ENCODE measurements around the gene SLC35A3.
A peak's percentile ranks its signal among the peaks of the same experiment; 100 is the strongest.
"Not testable (repeated sequence)": the region's sequence is repeated elsewhere in the genome, so short reads cannot be mapped to it uniquely, and the experiment has no call there.

The SLC35A3 gene

DNA sequence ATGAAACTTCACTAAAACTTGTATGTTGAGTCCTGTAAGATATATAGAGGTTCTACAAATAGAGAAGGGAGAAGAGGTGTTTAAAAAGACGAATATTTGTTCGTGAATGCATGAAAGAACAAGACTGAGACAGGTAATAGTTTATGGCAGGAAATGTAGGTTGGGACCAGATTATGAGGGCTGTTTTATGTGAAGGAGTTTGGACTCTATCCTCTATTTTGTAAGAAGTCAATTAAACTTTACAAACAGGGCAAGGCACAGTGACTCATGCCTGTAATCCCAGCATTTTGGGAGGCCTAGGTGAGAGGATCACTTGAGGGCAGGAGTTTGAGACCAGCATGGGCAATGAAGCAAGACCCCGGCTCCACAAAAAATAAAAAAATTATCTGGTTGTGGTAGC, 5.7 kb downstream of the SLC35A3 start:
- no peak for DNase-seq

DNA sequence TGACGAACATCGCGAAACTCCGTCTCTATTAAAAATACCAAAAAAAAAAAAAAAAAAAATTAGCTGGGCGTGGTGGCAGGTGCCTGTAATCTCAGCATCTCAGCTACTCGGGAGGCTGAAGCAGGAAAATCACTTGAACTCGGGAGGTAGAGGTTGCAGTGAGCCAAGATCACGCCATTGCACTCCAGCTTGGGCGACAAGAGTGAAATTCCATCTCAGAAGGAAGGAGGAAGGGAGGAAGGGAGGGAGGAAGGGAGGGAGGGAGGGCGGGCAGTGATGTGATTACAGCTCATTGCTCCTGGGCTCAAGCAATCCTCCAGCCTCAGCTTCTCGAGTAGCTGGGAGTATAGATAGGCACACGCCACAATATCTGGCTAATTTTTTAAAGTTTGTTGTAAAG, 7.5 kb downstream of the SLC35A3 start:
- not testable (repeated sequence) for DNase-seq

DNA sequence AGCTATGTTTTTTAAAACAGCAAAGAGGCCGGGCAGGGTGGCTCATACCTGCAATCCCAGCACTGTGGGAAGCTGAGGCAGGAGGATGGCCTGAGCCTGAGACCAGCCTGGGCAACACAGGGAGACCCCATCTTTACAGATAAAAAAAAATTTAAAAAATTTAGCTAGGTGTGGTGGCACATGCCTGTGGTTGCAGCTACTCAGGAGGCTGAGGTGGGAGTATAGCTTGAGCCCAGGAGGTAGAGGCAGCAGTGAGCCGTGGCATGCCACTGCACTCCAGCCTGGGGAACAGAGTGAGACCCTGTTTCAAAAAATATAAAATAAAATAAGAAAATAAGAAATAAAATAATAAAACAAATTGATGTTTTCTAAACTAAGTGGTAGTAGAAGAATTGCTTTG, 8.4 kb downstream of the SLC35A3 start:
- no peak for DNase-seq

GRCh38 chr1:99979091-99979490, 9.3 kb downstream of the SLC35A3 start:
- no peak for DNase-seq

DNA sequence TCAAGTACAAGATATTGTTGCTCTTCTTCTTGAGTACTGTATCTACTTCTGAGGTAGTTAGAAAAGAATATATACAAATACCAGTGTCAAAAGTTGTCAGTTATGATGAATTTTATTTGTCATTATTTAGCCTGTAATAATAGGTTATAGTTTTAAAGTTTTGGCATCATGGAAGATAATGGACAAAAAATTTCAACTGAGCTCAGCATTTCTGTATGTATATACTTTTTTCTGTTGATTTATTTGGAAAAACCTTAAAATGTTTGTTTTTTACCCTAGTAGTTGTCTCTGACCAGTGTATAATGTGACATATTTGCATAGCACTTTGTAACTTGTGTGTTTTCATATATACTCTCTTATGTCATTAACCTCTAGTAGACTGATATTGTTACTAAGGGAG, 11.1 kb downstream of the SLC35A3 start:
- peak; percentile 23 for DNase-seq

GRCh38 chr1:99986656-99987225, 16.9 kb downstream of the SLC35A3 start:
- no peak for DNase-seq

DNA sequence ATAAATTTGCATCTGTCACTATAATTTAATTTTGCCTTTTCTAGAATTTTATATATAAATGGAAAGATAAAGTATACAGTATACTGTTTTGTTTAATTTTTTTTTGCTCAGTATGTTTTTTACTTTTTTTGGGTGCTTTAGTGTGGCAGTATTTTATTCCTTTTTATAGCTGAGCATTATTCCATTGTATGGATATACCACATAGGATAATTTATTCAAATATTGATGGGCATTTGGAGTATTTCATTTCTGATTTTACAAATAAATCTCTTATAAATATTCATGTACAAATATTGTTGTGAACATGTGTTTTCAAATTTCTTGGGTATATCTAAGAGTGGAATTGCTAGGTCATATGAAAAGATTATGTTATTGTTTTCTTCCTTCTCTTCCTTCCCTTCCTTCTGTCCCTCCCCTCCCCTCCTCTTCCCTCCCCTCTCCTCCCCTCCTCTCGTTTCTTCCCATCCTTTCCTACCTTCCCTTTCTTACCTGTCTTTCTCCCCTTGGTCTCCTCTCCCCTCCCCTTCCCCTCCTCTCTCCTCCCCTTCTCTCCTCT, 18.5 kb downstream of the SLC35A3 start:
- DNase-seq = no peak

GRCh38 chr1:99992044-99992722, 22.4 kb downstream of the SLC35A3 start:
- DNase-seq = peak; percentile 11

DNA sequence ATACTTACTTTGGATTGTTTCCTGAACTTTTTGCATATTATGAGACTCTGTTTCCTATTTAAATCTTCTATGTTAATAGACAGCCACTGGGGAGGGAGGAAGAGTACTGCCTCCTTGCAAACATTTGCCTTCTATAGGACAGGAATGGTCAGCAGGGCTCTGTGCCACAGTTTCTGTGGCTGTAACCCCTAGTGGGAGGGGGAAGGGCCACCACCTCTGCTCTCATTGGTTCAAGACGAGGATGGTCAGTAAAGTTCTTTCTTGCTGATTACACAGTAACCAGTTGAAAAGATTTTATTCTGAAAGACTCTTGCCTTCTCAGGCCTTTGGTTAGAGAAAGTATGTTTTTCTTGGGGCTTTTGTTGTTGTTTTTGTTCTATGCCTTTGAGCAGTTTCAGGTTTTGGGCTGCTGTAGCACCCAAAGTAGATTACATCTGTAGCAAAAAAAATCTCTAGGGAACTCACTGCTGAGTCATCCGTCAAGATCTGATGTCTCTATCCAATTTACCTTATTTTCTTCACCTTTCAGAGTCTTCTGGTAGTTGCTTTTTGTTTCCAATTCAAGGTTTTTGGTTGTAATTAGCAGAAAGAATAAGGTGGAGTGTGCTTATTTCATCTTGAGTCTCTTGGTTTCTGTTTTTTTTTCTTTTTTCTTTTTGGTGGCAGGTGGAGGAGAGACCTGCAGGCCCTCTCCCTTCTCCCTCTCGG, 23.1 kb downstream of the SLC35A3 start:
- no peak for DNase-seq

DNA sequence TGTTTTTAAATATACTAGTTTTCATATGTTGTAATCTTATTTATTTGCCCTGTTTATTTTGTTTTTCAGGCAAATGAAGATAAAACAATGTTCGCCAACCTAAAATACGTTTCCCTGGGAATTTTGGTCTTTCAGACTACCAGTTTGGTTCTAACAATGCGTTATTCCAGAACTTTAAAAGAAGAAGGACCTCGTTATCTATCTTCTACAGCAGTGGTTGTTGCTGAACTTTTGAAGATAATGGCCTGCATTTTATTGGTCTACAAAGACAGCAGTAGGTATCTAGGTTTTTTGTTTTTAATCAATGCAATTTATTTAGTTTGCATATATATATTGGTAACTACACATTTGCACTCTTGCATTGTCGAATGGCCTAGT, 23.7 kb downstream of the SLC35A3 start:
- no peak for DNase-seq

GRCh38 chr1:99994496-99994895, 24.7 kb downstream of the SLC35A3 start:
- no peak for DNase-seq

- no peak for DNase-seq
These were observed 27.2 kb downstream of the SLC35A3 start for GRCh38 chr1:99996951-99997350.

DNA sequence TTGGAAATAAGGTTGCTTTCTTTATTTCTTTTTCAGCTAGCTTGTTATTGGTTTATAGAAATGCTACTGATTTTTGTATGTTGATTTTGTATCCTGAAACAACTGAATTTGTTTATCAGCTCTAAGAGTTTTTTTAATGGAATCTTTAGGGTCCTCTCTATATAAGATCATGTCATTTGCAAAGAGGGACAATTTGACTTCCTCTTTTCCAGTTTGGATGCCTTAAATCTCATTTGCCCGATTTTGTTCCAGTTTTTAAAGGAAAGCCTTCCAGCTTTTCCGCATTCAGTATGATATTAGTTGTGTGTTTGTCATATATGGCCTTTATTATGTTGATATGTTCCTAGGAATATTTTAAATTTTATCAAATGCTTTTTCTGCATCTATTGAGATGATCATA, 31.7 kb downstream of the SLC35A3 start:
- no peak for DNase-seq

DNA sequence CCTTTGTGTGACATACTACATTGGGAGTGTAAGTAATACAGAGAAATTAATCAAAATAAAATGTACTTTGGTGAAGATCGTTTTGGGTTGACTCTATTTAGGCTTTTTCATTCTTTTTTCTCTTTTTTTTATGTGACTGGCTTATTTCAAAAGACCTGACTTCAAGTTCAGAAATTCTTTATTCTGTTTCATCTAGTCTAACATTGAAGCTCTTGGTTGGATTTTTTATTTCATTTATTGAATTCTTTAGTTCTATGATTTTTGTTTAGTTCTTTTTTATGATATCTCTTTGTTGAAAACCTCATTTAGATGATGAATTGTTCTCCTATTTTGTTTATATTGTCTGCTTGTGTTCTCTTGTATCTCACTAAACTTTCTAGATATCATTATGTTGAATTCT, 35.6 kb downstream of the SLC35A3 start:
- DNase-seq = no peak

- DNase-seq = no peak
These were observed 36.9 kb downstream of the SLC35A3 start for GRCh38 chr1:100006688-100007087.

GRCh38 chr1:100009458-100009857, 39.7 kb downstream of the SLC35A3 start:
- peak; percentile 73 for DNase-seq

DNA sequence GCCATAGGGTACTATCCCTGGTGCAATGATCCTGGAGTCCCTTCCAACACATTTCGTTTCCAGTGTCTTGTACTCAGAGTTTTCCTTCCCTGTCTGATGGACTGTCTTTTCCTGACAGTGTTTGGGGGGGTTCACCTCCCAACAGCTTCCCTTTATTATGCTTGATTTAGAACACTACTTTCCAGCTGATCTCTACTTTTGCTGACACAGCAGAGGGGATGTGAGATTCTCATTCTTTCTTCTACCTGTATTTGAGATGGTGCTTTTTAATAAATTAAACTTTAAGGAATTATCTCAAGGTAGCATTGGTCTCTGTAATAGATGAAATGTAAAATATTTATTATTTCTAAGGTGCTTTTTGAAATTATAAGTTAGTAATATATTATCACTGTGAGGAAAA, 41.0 kb downstream of the SLC35A3 start:
- DNase-seq = no peak

DNA sequence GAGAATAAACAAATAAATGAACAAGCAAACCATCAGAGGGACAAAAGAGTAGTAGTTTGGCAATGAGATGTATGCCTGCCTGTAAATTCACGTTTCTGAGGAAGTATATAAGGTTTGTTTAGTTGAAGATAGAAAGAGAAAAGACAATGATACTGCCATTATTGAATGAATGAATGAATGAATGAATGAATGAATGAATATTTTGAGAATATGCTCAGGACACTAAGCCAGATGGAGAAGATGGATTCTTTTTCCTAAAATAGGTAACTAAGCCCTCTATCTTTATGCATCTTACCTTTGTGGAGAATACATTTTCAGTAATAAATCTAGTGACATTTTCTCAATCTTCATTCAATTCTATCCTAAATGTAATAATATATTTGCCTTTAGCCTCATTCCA, 49.4 kb downstream of the SLC35A3 start:
- DNase-seq = no peak

DNA sequence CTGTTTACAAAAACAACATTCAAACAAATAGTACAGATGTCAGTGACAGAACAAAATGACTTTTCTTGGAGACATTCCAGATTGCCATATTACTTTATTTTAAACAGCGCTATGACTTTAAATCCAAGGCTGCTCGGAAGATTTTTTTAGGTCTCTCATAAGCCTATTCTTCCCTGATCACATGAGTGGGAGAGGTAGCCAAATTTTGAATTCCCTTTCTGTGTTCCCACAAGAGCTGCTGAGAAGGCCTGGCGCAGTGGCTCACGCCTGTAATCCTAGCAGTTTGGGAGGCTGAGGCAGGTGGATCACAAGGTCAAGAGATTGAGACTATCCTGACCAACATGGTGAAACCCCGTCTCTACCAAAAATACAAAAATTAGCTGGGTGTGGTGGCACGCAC, 53.7 kb downstream of the SLC35A3 start:
- no peak for DNase-seq

DNA sequence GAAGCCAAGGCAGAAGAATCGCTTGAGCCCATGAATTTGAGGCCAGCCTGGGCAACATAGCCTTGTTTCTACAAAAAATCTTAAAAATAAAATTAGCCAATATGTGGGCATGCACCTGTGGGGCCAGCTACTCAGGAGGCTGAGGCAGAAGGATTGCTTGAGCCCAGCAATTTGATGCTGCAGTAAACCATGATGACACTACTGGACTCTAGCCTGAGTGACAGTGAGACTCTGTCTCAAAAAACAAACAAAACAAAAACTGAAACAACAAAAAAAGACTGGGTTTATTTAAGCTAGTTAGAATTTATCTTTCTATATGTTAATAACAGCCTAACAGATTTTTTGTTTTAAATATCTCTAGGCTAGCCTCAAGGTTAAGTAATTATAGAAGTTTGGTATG, 57.4 kb downstream of the SLC35A3 start:
- no peak for DNase-seq

DNA sequence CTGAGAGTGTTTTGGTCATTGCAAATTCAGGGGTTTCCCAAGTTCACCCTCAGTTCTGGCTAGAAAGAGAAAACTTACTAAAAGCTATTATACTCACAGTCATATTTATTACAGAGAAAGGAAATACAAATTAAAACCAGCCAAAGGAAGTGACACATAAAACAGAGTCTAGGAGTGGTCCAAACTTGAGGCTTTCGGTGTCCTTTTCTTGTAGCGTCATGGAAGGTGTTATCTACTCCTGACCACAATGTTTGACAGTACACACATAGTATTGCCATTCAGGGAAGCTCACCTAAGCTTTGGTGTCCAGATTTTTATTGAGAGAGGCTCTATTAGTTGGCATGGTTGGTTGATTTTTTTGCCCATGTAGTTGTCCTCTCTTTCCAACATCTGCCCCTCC, 59.0 kb downstream of the SLC35A3 start:
- DNase-seq = no peak

- DNase-seq = peak; percentile 22
These were observed 64.7 kb downstream of the SLC35A3 start for GRCh38 chr1:100034470-100034869.

- DNase-seq = no peak
These were observed 65.4 kb downstream of the SLC35A3 start for GRCh38 chr1:100035214-100035613.

Measured in fibroblast of skin of back (primary cell).